ENCODE measurements around the gene DNAAF8.

Gene DNAAF8

DNA sequence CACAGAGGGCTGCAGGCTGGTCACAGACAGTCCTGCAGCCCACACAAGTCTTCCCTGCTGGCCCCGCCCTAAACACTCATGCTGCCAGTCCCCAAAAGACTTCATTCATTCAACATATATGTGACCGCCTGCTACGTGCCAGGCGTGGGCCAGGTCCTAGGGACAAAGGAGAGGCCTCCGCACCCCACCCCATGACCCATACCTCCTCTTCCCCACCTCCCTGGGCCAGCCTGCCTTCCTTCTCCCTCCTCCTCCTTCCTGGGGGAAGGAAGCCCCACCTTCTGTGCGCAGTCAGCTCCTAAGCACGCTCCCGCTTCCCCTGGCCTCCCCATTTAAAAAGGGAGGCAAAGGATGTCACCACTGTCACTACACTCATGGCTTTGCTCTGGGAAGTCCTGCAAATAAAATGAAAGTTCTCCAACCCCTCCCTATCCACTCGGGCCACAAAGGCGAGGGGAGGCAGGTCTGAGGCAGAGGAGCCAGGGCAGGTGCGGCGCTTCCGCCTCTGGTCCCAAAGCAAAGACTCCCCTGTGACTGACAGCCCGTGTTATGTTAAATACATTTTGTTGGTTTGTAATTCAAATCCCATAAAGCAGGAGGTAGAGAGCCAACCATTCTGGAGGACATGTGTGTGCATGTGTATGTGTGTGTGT is 9.0 kb downstream of the DNAAF8 start:
- POLR2A ChIA-PET, result no interaction called here
- no peak for DNase-seq (ENCODE audit: extremely low spot score)
- TF ChIP-seq CTCF (IDR thresholded peaks at IDR 0.05; ENCODE audit: control extremely low read depth, extremely low read depth, low read depth, missing control alignments), result no peak
- CTCF ChIA-PET, result interaction anchor here (2.0 to 2.1 kb wide), 2 partner anchors 9 to 12 kb away, joined by 4 to 6 read pairs; partner anchors contain the start of genes ANKS3 and DNAAF8

- ChIA-PET POLR2A (no interaction called here), CTCF (interaction anchor here (1.0 to 2.1 kb wide), 3 partner anchors 10 to 64 kb away, joined by 3 to 6 read pairs (median 4); partner anchors contain the start of genes ANKS3 and DNAAF8)
- DNase-seq (ENCODE audit: extremely low spot score), result no peak
- no peak for TF ChIP-seq CTCF (IDR thresholded peaks at IDR 0.05; ENCODE audit: control extremely low read depth, extremely low read depth, low read depth, missing control alignments)
Observed at GRCh38 chr16:4744555-4745273, 10.4 kb downstream of the DNAAF8 start.

DNA sequence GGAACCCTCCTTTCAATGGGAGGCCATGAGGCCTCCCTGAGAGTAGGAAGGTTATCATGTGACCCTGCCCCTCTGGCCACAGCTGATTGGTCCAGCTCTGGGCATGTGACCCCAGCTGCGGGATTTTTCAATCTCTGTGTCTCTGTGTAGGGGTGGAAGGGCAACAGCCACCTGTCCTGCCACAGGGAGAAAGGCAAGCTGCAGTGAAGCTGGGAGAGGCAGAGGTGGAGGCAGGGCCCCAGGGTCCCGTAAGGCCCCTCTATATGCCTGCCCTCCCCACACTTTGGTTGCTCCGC is 10.9 kb downstream of the DNAAF8 start:
- no peak for TF ChIP-seq CTCF (IDR thresholded peaks at IDR 0.05; ENCODE audit: control extremely low read depth, extremely low read depth, low read depth, missing control alignments)
- CTCF ChIA-PET, result interaction anchor here (2.0 to 2.1 kb wide), 2 partner anchors 10 to 11 kb away, joined by 4 to 6 read pairs; partner anchors contain the start of genes ANKS3 and DNAAF8
- POLR2A ChIA-PET, result interaction anchor here (0.7 kb wide), 1 partner anchor 52 kb away, joined by 4 read pairs; the partner anchor contains the start of gene NUDT16L1
- DNase-seq (ENCODE audit: extremely low spot score), result no peak

- POLR2A ChIA-PET, result no interaction called here
- DNase-seq (ENCODE audit: extremely low spot score), result no peak
- CTCF ChIA-PET, result interaction anchor here (1.3 kb wide), 1 partner anchor 10 kb away, joined by 3 read pairs; no protein-coding TSS in a partner anchor
- no peak for TF ChIP-seq CTCF (IDR thresholded peaks at IDR 0.05; ENCODE audit: control extremely low read depth, extremely low read depth, low read depth, missing control alignments)
Observed at GRCh38 chr16:4746215-4746614, 11.9 kb downstream of the DNAAF8 start.

DNA sequence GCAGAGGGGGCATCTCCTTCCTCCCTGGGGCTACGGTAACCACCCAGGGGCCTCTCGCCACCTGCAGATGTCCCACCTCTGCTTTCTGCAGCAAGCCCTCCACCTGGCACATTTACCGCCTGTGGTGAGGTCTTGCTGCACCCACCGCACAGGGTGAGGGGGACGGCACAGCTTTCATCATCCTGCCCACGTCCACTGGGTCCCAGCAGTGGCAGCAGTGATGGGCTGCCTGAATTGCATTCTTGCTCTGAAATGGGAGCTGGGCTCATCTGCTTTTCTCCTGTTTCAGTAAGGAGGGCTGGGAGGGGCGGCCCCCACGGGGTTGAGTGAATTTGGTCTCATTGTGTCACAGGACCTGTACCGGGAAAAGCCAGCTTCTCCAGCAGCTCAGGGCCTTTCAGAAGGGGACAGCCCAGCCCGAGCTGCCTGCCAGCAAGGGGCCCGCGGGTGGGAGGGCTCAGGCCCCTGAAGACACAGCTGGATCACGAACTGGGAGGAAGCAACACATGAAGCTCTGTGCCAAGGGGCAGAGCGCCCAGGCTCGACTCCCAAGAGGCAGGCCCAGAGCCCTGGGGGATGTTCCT is 12.7 kb downstream of the DNAAF8 start:
- no peak for TF ChIP-seq CTCF (IDR thresholded peaks at IDR 0.05; ENCODE audit: control extremely low read depth, extremely low read depth, low read depth, missing control alignments)
- DNase-seq (ENCODE audit: extremely low spot score), result no peak
- POLR2A ChIA-PET, result interaction anchor here (0.9 to 1.6 kb wide), 3 partner anchors 8 to 47 kb away, joined by 3 to 8 read pairs (median 5); partner anchors contain the start of genes ANKS3 and DNAAF8
- CTCF ChIA-PET, result interaction anchor here (0.7 to 1.5 kb wide), 5 partner anchors 9 to 41 kb away, joined by 3 to 10 read pairs (median 3); partner anchors contain the start of genes ANKS3 and DNAAF8

Measured in GM10248 (cell line).